ENCODE results near the gene ZNF331.
"Not testable (repeated sequence)": the region's sequence is repeated elsewhere in the genome, so short reads cannot be mapped to it uniquely, and the experiment has no call there.

Gene ZNF331

DNA sequence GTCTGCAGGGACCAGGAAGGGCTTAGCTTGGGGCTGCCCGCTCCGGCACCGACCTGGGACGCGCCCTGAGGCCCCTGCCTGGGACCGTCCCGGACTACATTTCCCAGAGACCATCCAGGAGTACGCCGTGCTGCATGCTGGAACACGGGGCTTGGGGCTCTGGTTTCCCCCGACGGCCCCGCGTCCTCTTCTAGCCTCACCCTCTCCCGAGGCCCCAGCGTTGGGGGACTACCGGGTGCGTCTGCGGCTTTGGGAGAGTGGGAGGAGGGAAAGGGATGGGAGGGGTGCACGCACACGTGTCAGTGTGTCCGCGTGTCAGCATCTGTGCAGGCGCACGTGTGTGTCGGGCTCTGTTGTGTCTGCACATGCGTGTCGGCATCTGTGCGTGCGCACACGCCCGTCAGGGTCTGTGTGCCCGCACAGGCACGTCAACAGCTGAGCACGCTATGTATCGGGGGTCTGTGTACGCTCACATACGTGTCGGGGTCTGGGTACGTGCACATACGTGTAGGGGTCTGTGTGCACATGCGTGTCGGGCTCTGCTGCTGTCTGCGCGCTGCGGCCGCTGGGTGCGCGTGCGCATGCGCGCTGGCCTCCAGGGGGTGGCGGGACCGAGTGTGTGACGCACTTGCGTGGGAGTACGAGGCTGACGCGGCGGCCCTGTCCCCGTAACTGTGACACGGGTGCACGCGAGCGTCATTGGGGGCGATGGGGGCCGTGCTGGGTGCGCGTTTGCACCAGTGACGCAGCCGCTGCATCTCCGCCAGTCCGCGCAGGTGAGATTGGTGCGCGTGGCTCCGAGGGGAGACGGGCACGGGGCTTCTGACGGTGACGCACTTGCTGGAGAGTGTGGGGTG, at the start of gene ZNF331:
TSS of gene ZNF331 (plus strand) at position 625 of the 857 bp plus-strand sequence. CDS start 31,232 bp downstream, outside the sequence.
- no peak for DNase-seq

DNA sequence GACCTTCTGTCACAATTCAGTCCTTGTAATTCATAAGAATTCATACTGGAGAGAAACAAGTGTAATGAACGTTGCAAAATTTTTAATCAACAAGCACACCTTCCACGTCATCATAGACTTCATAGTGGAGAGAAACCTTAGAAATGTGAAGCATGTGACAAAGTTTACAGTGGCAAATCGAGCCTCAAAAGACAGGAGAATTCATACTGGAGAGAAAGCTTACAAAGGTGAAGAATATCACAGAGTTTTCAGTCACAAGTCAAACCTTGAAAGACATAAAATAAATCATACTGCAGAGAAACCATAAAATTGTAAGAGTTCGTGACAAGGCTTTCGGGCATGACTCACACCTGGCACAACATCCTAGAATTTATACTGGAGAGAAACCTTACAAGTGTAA, 45.8 kb upstream of the ZNF331 start:
- DNase-seq = no peak

DNA sequence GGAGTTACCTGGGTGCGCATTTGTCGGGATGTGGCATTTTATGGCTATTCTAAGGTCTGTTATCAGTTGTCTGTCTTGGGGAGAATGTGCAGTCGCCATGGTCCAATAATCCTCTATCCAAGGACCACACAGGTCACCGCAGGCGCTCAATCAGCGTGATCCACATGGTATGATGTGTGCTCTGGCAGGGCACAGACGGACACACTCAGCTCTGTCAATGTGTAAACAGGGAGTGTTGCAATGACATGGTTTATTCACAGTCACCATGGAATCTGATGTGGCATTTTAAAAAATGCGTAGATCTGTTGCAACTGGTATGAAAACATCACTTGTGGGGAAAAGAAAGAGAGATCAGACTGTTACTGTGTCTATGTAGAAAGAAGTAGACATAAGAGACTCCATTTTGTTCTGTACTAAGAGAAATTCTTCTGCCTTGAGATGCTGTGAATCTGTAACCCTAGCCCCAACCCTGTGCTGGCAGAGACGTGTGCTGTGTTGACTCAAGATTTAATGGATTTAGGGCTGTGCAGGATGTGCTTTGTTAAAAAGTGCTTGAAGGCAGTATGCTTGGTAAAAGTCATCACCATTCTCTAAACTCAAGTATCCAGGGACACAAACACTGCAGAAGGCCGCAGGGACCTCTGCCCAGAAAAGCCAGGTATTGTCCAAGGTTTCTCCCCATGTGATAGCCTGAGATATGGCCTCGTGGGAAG, 40.5 kb upstream of the ZNF331 start:
- not testable (repeated sequence) for DNase-seq

DNA sequence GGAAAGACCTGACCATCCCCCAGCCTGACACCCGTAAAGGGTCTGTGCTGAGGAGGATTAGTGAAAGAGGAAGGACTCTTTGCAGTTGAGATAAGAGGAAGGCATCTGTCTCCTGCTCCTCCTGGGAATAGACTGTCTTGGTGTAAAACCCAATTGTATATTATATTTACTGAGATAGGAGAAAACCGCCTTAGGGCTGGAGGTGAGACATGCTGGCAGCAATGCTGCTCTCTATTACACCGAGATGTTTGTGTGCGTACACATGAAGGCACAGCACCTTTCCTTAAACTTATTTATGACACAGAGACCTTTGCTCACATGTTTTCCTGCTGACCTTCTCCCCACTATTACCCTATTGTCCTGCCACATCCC, 39.9 kb upstream of the ZNF331 start:
- not testable (repeated sequence) for DNase-seq

DNA sequence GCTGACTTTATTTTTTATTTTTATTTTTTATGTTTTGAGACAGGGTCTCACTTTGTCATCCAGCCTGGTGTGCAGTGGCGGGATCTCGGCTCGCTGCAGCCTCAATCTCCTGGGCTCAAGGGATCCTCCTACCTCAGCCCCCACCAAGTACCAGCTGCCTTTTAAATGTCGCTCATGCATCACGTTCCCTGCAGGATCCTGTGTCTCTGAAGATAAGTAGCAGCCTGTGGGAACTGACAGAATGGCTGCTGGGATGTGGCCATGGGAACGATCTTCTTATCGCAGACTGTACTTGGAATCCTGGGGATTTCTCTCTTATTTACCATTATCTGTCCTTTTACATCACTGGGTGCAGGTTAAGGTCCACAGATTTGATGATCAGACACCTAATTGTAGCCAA, 34.8 kb upstream of the ZNF331 start:
- DNase-seq = not testable (repeated sequence)

DNA sequence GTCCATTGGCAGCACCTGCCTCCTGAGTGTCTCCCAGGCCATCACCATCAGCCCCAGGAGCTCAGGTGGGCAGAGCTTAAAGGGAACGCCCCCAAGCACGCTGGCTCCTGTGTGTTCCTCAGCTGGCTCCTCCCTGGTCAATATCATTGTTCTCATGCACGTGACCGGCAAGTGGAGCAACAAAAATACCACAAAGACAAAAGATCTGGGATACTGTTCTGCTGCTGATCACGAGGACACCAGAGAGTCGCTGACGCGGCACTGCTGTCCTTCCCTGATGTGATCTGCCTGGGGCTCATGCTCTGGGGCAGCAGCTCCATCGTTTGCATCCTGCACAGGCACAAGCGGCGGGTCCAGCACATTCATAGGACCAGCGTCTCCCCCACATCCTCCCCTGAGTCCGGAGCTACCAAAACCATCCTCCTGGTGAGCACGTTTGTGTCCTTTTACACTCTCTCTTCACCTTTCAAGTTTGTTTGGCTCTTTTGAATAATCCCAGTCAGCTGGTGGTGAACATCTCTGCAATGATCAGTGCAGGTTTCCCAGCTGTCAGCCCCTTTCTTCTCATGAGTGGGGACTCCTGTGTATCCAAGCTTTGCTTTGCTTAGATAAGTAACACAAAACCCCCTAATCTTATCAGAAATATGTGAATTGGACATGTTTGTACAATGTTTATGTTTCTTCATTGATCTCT, 34.1 kb upstream of the ZNF331 start:
- DNase-seq = not testable (repeated sequence)

DNA sequence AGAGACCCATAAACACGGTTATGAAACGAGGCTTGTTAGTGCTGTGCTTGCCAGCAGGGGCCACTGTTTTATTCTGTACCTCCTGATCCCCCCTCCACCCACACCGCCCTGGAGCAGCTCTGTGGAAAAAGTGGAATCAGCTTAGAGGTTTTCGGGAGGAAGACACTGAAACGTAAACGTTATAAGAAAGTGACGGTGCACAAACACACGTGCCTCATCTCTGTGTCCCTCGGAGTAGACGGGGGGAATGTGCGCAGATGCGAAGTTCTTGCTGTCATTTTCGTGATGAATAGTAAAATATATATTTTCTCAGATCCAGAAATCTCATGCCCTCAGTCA, 33.6 kb upstream of the ZNF331 start:
- not testable (repeated sequence) for DNase-seq

- DNase-seq = no peak
Measured at GRCh38 chr19:53504885-53505284, 33.1 kb upstream of the ZNF331 start.

- DNase-seq = no peak
Measured at GRCh38 chr19:53506728-53507127, 31.2 kb upstream of the ZNF331 start.

DNA sequence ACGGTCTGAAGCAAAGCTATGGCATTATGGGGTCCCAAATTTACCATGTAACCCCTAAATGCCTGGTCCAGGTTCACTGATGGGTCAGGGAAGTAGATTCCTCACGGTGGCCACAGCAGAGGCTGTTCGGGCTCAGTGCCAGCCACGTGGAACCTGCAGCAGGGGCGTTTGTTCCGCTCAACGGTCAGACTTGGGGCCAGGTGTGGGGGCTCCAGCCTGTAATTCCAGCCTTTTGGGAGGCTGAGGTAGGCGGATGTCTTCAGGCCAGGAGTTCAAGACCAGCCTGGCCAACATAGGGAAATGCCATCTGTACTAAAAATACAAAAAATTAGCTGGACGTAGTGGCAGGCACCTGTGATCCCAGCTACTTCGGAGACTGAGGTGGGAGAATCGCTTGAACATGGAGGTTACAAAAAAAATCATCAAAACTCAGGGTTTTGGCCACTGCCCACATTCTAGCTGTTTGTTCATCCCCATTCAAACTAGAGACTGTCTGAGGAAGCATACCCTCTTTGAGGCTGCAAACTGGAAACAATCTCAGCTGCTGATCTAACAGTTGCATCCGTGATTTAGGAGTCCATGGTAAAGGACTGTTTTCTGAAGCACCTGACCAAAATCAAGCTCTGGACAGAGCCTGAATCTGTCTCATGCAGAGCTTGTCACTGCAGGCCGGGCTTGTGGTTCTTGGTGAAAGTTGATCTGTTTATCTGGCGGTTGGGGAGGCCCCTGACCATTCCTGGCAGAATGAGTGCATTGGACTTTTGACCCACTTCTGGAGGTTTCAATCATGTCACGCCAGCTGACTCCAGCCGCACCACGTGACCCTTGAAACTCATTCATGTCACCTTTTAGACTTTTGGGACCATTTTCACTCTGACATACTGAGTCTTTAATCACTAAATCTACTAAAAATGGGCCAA, 30.2 kb upstream of the ZNF331 start:
- DNase-seq = no peak

GRCh38 chr19:53509443-53509842, 28.5 kb upstream of the ZNF331 start:
- DNase-seq = no peak

DNA sequence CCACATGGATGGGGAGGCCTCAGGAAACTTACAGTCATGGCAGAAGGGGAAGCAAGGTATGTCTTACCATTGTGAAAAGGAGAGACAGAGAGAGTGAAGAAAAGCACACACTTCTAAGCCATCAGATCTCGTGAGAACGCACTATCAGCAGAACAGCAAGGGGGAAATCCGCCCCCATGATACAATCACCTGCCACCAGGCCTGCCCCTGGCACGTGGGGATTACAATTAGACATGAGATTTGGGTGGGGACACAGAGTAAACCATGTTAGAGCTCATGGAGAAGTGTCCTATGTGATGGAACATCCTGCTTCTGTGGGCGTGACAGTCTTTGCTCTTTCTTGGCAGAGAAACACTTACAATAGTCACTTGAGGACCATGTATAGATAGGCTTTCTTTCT, 28.1 kb upstream of the ZNF331 start:
- no peak for DNase-seq

- no peak for DNase-seq
Measured at GRCh38 chr19:53511357-53511756, 26.6 kb upstream of the ZNF331 start.

DNA sequence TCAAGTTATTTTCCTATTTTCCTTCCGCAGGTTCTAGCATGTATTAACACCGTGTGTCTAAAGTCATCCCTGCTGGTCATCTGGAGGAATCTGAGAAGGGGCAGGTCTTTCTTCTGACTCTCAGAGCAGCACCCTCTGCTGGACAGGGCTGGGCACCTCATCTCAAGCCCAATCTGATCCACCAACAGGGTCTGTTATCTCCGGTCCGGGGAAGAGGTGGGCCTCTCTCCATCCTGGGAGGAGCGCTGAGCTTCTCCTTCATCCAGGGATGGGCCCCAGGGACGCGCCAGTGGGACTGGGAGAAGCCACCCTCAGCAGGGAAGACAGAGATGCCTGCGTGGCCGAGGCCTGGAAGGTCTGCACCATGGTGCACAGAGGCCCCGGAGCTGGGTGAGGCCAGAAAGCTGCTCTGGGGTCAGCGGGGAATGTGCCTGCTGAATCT, 26.0 kb upstream of the ZNF331 start:
- DNase-seq = no peak

DNA sequence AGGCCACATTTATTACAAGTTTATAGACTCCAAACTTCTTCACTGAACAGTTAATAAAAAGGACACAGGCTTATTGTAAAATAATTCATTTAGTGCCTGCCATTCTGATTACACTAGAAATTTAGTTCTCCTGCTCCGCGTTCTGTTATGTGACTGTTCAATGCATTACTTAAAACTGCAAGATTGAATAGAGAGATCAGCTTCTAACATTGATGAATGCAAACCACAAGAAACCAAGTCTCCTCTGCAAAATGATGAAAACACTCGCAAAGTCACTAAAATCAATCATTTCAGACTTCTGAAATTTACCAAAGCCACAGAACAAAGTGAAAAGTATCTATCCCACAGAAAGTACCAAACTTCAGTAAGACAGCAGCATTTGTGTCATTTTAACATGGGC, 22.9 kb upstream of the ZNF331 start:
- not testable (repeated sequence) for DNase-seq

- no peak for DNase-seq
Measured at GRCh38 chr19:53517114-53517741, 20.7 kb upstream of the ZNF331 start.

DNA sequence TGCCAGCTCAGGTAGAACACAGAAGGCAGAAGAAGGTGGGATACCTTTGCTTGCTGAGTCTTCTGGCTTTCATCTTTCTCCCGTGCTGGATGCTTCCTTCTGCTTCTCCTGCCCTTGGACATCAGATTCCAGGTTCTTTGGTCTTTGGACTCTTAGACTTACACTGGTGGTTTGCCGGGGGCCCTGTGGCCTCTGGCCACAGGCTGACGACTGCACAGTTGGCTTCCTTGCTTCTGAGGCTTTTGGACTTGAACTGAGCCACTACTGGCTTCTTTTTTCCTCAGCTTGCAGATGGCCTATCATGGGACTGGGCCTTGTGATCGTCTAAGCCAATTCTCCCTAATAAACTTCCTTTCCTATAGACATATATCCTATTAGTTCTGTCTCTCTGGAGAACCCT, 19.8 kb upstream of the ZNF331 start:
- DNase-seq = no peak

GRCh38 chr19:53518716-53519115, 19.2 kb upstream of the ZNF331 start:
- no peak for DNase-seq

GRCh38 chr19:53519446-53519845, 18.5 kb upstream of the ZNF331 start:
- DNase-seq = no peak

DNA sequence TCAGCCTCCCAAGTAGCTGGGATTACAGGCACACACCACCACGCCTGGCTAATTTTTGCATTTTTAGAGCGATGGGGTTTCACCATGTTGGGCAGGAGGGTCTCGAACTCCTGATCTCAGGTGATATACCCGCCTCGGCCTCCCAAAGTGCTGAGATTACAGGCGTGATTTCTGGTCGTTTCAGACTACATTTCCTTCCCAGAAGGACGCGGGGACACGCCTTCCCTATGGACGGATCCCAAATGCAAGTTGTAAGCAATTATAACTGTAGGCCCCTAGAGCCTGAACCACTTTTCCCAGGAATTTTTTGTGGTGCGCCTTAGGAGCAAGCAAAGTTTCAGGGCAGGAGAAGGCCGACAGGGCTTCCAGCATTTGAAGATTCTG, 17.8 kb upstream of the ZNF331 start:
- no peak for DNase-seq

- DNase-seq = peak; percentile 97
Measured at GRCh38 chr19:53520547-53521372, 17.2 kb upstream of the ZNF331 start.
